ENCODE data around the gene TMEM179B.

Gene TMEM179B

DNA sequence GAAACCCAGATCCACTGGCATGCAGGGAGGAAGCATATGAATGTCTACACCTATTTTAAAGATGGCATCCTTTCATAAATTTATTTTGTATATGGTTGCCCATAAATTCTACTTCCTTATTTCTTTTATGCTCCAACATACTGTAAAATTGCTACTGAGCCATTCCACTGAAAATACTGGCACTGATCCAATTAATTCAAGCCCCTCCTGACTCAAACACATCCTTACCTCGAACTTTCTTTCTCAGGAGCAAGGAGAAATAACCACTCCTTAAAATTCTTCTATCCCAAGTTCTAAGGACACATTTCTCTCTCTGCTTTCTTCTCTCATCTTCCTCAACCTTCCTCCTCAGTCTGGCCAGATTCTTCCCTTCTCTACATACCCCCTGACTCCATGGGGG lies 23.5 kb downstream of the TMEM179B start:
- no peak for DNase-seq (ENCODE audit: low read depth in 1 of 2, low spot score in 1 of 2)
- Histone ChIP-seq H3K27me3 (ENCODE audit: insufficient read depth, poor library complexity, severe bottlenecking) (no peaks in the 10 kb centered on the region), H3K27ac (replicated peaks) (no peak overlapping the region), H3K4me3 (replicated peaks; ENCODE audit: insufficient read depth, low read length) (no peak overlapping the region)
- TF ChIP-seq POLR2AphosphoS5 (IDR thresholded peaks at IDR 0.05; ENCODE audit: low read depth) (no peak), SPI1 (IDR thresholded peaks at IDR 0.05; ENCODE audit: borderline replicate concordance, low read depth) (no peak), GABPA (IDR thresholded peaks at IDR 0.05; ENCODE audit: low read depth) (no peak), CTCF (IDR thresholded peaks at IDR 0.05; ENCODE audit: insufficient read depth, low read length) (no peak)
- TF ChIP-seq, protein P1, sequence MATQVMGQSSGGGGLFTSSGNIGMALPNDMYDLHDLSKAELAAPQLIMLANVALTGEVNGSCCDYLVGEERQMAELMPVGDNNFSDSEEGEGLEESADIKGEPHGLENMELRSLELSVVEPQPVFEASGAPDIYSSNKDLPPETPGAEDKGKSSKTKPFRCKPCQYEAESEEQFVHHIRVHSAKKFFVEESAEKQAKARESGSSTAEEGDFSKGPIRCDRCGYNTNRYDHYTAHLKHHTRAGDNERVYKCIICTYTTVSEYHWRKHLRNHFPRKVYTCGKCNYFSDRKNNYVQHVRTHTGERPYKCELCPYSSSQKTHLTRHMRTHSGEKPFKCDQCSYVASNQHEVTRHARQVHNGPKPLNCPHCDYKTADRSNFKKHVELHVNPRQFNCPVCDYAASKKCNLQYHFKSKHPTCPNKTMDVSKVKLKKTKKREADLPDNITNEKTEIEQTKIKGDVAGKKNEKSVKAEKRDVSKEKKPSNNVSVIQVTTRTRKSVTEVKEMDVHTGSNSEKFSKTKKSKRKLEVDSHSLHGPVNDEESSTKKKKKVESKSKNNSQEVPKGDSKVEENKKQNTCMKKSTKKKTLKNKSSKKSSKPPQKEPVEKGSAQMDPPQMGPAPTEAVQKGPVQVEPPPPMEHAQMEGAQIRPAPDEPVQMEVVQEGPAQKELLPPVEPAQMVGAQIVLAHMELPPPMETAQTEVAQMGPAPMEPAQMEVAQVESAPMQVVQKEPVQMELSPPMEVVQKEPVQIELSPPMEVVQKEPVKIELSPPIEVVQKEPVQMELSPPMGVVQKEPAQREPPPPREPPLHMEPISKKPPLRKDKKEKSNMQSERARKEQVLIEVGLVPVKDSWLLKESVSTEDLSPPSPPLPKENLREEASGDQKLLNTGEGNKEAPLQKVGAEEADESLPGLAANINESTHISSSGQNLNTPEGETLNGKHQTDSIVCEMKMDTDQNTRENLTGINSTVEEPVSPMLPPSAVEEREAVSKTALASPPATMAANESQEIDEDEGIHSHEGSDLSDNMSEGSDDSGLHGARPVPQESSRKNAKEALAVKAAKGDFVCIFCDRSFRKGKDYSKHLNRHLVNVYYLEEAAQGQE (IDR thresholded peaks at IDR 0.05; ENCODE audit: insufficient replicate concordance, low read depth), result no peak

DNA sequence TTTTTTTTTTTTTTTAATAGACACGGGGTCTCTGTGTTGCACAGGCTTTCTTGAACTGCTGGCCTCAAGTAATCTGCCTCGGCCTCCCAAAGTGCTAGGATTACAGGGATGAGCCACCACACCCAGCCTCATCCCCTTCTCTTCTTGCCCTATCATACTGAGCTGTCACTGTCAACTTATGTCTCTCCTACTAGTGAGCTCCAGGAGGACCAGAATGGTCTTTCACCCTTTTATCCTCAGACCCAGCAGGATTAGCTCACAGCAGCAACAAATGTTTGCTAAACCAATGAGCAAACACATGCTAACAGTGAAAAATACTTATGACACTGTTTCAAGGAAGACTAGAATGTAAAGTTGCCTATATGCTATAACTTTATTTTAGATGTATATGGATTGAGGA lies 24.5 kb downstream of the TMEM179B start:
- Histone ChIP-seq H3K27me3 (ENCODE audit: insufficient read depth, poor library complexity, severe bottlenecking) (no peaks in the 10 kb centered on the region), H3K27ac (replicated peaks) (no peak overlapping the region), H3K4me3 (replicated peaks; ENCODE audit: insufficient read depth, low read length) (no peak overlapping the region)
- DNase-seq (ENCODE audit: low read depth in 1 of 2, low spot score in 1 of 2), result no peak
- TF ChIP-seq, protein P1 (IDR thresholded peaks at IDR 0.05; ENCODE audit: insufficient replicate concordance, low read depth), result no peak
- no peak for TF ChIP-seq CTCF (IDR thresholded peaks at IDR 0.05; ENCODE audit: insufficient read depth, low read length)
- no peak for TF ChIP-seq POLR2AphosphoS5 (IDR thresholded peaks at IDR 0.05; ENCODE audit: low read depth)
- TF ChIP-seq GABPA (IDR thresholded peaks at IDR 0.05; ENCODE audit: low read depth), result no peak
- TF ChIP-seq SPI1 (IDR thresholded peaks at IDR 0.05; ENCODE audit: borderline replicate concordance, low read depth), result no peak

- peak overlapping the region; percentile 82 for H3K27ac ChIP-seq (replicated peaks)
- no peak overlapping the region for H3K4me3 ChIP-seq (replicated peaks; ENCODE audit: insufficient read depth, low read length)
- DNase-seq (ENCODE audit: low read depth in 1 of 2, low spot score in 1 of 2), result peak in 1 of 2 experiments; percentile 84
- H3K27me3 ChIP-seq (ENCODE audit: insufficient read depth, poor library complexity, severe bottlenecking), result no peaks in the 10 kb centered on the region
- TF ChIP-seq CTCF (IDR thresholded peaks at IDR 0.05; ENCODE audit: insufficient read depth, low read length), result no peak
- TF ChIP-seq, protein P1 (IDR thresholded peaks at IDR 0.05; ENCODE audit: insufficient replicate concordance, low read depth), result no peak
- no peak for TF ChIP-seq POLR2AphosphoS5 (IDR thresholded peaks at IDR 0.05; ENCODE audit: low read depth)
- no peak for TF ChIP-seq SPI1 (IDR thresholded peaks at IDR 0.05; ENCODE audit: borderline replicate concordance, low read depth)
- TF ChIP-seq GABPA (IDR thresholded peaks at IDR 0.05; ENCODE audit: low read depth), result no peak
These were observed 29.4 kb downstream of the TMEM179B start for GRCh38 chr11:62816557-62816956.

Measured in HL-60 (cell line).